ENCODE results near the gene ADRA2A. TPM values are rescaled to one million over a fixed set of nuclear protein-coding genes. Genes with fewer than 3 reads are reported as not detected.

The ADRA2A gene
- total RNA-seq, 6 experiments from 2014 or later = 0.22 to 0.99 (median 0.51) TPM

DNA sequence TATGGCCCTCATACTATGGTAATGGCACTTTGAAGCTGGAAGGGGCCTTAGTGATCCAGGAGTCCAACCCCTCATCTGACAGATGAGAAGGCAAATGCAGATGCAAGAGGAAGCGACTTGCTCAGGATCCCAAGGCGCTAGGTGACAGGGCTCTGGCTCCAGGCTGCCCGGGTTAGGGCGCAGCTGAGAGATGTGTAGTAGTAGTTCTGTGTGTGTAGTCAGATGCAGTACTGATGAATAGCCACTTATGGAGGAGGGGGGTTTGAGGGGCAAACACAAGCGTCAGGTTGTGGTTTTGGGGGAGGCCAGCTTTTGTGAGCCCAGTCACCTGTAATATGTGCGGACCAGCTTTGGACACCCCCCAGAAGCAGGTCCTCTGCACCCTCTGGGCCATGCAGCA is 4.8 kb downstream of the ADRA2A start:
- intact Hi-C loops (cut with DNase I) = no loop called here
- peaks cover 0 to 11% of the 10 kb centered on the region in 2 donors for H3K27me3 ChIP-seq
- no peaks in the 10 kb centered on the region for H3K9me3 ChIP-seq
- H3K36me3 ChIP-seq = no peaks in the 10 kb centered on the region
- TF ChIP-seq POLR2A (IDR thresholded peaks at IDR 0.05) = no peak
- TF ChIP-seq, protein P1, sequence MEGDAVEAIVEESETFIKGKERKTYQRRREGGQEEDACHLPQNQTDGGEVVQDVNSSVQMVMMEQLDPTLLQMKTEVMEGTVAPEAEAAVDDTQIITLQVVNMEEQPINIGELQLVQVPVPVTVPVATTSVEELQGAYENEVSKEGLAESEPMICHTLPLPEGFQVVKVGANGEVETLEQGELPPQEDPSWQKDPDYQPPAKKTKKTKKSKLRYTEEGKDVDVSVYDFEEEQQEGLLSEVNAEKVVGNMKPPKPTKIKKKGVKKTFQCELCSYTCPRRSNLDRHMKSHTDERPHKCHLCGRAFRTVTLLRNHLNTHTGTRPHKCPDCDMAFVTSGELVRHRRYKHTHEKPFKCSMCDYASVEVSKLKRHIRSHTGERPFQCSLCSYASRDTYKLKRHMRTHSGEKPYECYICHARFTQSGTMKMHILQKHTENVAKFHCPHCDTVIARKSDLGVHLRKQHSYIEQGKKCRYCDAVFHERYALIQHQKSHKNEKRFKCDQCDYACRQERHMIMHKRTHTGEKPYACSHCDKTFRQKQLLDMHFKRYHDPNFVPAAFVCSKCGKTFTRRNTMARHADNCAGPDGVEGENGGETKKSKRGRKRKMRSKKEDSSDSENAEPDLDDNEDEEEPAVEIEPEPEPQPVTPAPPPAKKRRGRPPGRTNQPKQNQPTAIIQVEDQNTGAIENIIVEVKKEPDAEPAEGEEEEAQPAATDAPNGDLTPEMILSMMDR (IDR thresholded peaks at IDR 0.05) = no peak
- 75% methylated on average over 6 of the region's 6 CpGs for WGBS (ENCODE audit: insufficient coverage, low coverage, low lambda C conversion rate, missing lambda C conversion rate)
- no peak for ATAC-seq
- no peak overlapping the region for H3K4me3 ChIP-seq
- no peak for DNase-seq
- peaks cover 0 to 15% (median 6%) of the 10 kb centered on the region in 4 donors for H3K4me1 ChIP-seq
- H3K27ac ChIP-seq = no peak overlapping the region

DNA sequence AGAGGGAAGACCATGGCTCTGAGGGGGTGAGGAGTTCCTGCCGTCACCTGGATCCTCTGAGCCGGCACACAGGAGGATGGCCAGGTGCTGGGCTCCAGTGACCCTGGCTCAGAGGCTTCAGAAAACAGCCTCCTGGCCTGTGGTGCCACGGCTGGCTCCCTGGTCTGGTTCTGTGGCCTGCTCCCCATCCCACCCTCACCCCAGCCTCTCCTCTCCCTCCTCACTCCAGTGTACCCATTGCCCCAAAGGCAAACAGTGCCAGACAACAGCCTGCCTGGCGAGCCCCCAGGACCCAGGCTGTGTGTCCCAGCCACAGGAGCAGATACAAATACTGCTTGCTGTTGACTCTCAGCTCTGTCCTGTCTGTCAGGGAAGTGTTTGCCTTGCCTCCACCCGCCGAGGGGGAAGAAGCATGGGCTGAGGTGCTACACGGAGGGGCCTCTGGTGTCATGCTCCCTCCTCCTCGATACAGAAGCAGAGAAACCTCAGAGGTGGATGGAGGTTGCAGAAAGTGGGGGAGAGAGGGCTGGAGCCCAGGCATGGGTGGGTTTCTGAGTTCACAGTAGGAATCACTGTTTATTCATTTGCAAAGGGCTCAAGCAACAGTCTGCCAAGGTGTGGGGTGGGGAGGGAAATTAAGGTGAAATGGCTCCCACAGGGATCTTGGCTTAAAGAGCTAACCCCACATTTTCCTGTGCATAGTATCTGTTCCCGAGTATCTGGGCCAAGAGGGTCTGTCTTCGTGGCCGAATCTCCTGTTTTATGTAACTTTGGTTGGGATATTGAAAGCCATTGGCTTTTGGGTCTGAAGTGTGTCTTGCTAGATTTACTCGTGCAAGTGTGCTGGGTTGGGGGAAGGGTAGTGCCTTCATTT is 5.5 kb downstream of the ADRA2A start:
- DNase-seq = no peak
- peaks cover 0 to 11% of the 10 kb centered on the region in 2 donors for H3K27me3 ChIP-seq
- no peaks in the 10 kb centered on the region for H3K36me3 ChIP-seq
- H3K4me3 ChIP-seq = no peak overlapping the region
- H3K4me1 ChIP-seq = peaks cover 0 to 7% (median 3%) of the 10 kb centered on the region in 4 donors
- TF ChIP-seq, protein P1 (IDR thresholded peaks at IDR 0.05) = no peak
- no peak for TF ChIP-seq POLR2A (IDR thresholded peaks at IDR 0.05)
- 32% methylated on average over 7 of the region's 12 CpGs for WGBS (ENCODE audit: insufficient coverage, low coverage, low lambda C conversion rate, missing lambda C conversion rate)
- peak in 1 of 4 donors; percentile 10 for ATAC-seq
- H3K27ac ChIP-seq = no peak overlapping the region
- H3K9me3 ChIP-seq = no peaks in the 10 kb centered on the region
- intact Hi-C loops (cut with DNase I) = no loop called here

DNA sequence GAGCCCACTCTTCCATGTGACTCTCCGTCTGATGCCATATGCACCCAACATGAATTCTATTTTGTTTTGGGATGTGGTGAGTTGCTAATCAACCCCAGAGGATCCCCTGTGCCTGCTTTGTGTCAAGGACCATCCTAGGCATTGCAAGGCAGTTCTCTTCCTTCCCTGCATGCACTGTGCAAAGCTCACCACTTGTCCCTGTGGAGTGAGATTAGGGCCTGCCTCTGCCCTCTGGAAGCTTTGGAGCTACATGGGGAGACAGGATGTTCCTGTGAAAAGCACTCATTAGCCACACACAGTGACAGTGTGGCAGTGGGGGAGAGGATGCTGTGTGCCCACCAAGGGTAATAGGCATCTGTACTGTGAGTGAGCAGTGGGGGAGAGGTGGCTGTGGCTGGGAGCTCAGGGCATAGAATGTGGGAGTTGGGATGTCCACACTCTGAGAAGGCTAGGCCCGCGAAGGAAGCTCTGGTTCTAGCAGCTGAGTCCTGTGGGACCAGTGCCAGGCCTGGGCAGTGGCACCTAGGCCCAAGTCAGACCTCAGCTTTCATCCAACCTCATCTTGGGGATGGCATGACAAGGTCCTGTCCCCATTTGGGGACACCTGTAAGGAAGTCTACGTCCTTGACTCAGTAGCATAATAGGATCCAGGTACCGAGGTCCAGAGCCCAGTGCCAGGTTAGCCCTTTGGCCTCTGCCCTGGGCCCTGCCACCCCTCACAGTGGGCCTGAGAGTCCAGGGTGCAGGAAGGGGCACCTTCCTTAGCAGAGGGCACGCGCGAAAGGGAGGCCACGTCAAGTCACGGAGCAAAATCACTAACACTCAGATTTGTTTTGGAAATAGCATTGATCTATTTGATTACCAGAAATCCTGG is 6.6 kb downstream of the ADRA2A start:
- Histone ChIP-seq H3K36me3 (no peaks in the 10 kb centered on the region), H3K27me3 (peaks cover 0 to under 1% of the 10 kb centered on the region in 2 donors), H3K9me3 (no peaks in the 10 kb centered on the region), H3K4me3 (no peak overlapping the region), H3K27ac (no peak overlapping the region), H3K4me1 (no peaks in the 10 kb centered on the region)
- TF ChIP-seq, protein P1 (IDR thresholded peaks at IDR 0.05) = no peak
- no peak for TF ChIP-seq POLR2A (IDR thresholded peaks at IDR 0.05)
- DNase-seq (no peak), ATAC-seq (no peak)
- 96% methylated on average over 7 of the region's 10 CpGs for WGBS (ENCODE audit: insufficient coverage, low coverage, low lambda C conversion rate, missing lambda C conversion rate)
- intact Hi-C loops (cut with DNase I) = no loop called here

DNA sequence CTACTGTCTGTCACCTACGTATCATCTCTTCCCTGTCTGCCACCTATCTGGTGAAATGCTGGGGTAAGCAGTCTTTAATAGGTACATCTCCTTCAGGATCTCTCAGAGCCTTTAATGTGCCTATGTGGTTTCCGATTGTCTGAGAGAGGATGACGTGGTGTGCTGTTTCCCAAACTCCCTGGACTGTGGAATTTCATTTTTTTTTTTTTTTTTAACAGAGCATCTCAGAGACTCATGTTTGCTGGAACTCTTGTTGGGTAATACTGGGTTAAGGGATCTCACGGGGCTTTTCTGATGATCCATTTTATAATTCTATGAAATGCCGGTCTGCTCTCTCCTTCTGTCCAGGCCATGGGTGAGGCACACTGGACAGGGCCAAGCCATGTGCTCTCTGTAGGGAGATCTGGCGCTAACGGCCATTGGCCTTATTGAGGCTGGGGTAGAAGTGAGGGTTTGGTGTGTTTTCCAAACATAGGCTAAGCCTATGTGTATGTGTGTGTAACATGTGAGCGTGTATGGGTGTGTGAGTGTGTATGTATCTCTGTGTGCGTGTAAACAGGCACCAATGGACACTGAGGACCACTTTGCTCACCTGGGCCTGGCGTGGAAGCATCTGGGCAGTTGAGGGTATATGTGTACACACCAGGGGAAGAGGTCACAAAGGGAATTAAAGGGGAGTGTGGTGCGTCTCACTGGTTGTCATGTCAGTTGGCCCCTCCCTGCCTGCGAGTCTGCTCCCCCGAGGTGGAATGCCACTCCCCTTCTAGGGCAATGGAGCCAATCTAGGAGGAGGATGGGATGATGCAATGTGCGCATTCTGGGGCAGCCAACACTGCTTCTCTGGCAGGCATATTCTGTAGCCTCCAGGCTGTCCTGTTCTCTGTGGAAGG is 7.8 kb downstream of the ADRA2A start:
- no peak overlapping the region for H3K27ac ChIP-seq
- no peaks in the 10 kb centered on the region for H3K36me3 ChIP-seq
- DNase-seq (no peak), ATAC-seq (no peak)
- no peaks in the 10 kb centered on the region for H3K9me3 ChIP-seq
- WGBS (ENCODE audit: insufficient coverage, low coverage, low lambda C conversion rate, missing lambda C conversion rate) = 69% methylated on average over 9 of the region's 14 CpGs
- TF ChIP-seq, protein P1 (IDR thresholded peaks at IDR 0.05) = no peak
- no peak for TF ChIP-seq POLR2A (IDR thresholded peaks at IDR 0.05)
- no peaks in the 10 kb centered on the region for H3K4me1 ChIP-seq
- H3K27me3 ChIP-seq = no peaks in the 10 kb centered on the region
- intact Hi-C loops (cut with DNase I) = no loop called here
- H3K4me3 ChIP-seq = no peak overlapping the region
